Measurements from ENCODE around the gene TIRAP.
A peak's percentile ranks its signal among the peaks of the same experiment; 100 is the strongest.
"Not testable (repeated sequence)": the region's sequence is repeated elsewhere in the genome, so short reads cannot be mapped to it uniquely, and the experiment has no call there.

Gene TIRAP

GRCh38 chr11:126307706-126308105 lies 24.8 kb downstream of the TIRAP start:
- Histone ChIP-seq H3K36me3 (peaks cover 1% of the 10 kb centered on the region; the same call in 1 of the 2 replicates), H3K4me3 (ENCODE audit: low read depth, low read length) (no peak overlapping the region), H3K4me1 (no peaks in the 10 kb centered on the region), H3K9me3 (no peaks in the 10 kb centered on the region), H3K27me3 (no peaks in the 10 kb centered on the region)
- TF ChIP-seq, protein P1, sequence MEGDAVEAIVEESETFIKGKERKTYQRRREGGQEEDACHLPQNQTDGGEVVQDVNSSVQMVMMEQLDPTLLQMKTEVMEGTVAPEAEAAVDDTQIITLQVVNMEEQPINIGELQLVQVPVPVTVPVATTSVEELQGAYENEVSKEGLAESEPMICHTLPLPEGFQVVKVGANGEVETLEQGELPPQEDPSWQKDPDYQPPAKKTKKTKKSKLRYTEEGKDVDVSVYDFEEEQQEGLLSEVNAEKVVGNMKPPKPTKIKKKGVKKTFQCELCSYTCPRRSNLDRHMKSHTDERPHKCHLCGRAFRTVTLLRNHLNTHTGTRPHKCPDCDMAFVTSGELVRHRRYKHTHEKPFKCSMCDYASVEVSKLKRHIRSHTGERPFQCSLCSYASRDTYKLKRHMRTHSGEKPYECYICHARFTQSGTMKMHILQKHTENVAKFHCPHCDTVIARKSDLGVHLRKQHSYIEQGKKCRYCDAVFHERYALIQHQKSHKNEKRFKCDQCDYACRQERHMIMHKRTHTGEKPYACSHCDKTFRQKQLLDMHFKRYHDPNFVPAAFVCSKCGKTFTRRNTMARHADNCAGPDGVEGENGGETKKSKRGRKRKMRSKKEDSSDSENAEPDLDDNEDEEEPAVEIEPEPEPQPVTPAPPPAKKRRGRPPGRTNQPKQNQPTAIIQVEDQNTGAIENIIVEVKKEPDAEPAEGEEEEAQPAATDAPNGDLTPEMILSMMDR (IDR thresholded peaks at IDR 0.05; ENCODE audit: low read depth, low read length): peak; percentile 58
- DNase-seq: peak; percentile 60

- no peaks in the 10 kb centered on the region for H3K9me3 ChIP-seq
These were observed 25.4 kb downstream of the TIRAP start for GRCh38 chr11:126308271-126308671.

GRCh38 chr11:126308771-126309170 lies 25.9 kb downstream of the TIRAP start:
- H3K4me3 ChIP-seq (ENCODE audit: low read depth, low read length); H3K27me3 ChIP-seq; H3K9me3 ChIP-seq; DNase-seq; H3K4me1 ChIP-seq; H3K36me3 ChIP-seq: not testable (repeated sequence)

More at GRCh38 chr11:126308271-126308671, 25.4 kb downstream of the TIRAP start:
- no peaks in the 10 kb centered on the region for H3K27me3 ChIP-seq
- no peak overlapping the region for H3K4me3 ChIP-seq (ENCODE audit: low read depth, low read length)
- no peaks in the 10 kb centered on the region for H3K4me1 ChIP-seq
- TF ChIP-seq, protein P1 (IDR thresholded peaks at IDR 0.05; ENCODE audit: low read depth, low read length): no peak
- H3K36me3 ChIP-seq: no peaks in the 10 kb centered on the region
- DNase-seq: no peak

- no peaks in the 10 kb centered on the region for H3K4me1 ChIP-seq
- DNase-seq: peak; percentile 74
- H3K9me3 ChIP-seq: no peaks in the 10 kb centered on the region
- H3K36me3 ChIP-seq: peaks cover 3% of the 10 kb centered on the region; the same call in 1 of the 2 replicates
- H3K27me3 ChIP-seq: no peaks in the 10 kb centered on the region
- no peak overlapping the region for H3K4me3 ChIP-seq (ENCODE audit: low read depth, low read length)
- TF ChIP-seq, protein P1 (IDR thresholded peaks at IDR 0.05; ENCODE audit: low read depth, low read length): peak; percentile 77
These were observed 27.5 kb downstream of the TIRAP start for GRCh38 chr11:126310200-126310991.

GRCh38 chr11:126310992-126311310 lies 28.1 kb downstream of the TIRAP start:
- TF ChIP-seq, protein P1 (IDR thresholded peaks at IDR 0.05; ENCODE audit: low read depth, low read length): no peak
- Histone ChIP-seq H3K27me3 (no peaks in the 10 kb centered on the region), H3K36me3 (peaks cover 3% of the 10 kb centered on the region; the same call in 1 of the 2 replicates), H3K4me1 (no peaks in the 10 kb centered on the region), H3K4me3 (ENCODE audit: low read depth, low read length) (no peak overlapping the region), H3K9me3 (no peaks in the 10 kb centered on the region)
- DNase-seq: no peak

- Histone ChIP-seq H3K4me1 (no peaks in the 10 kb centered on the region), H3K36me3 (peaks cover 3% of the 10 kb centered on the region; the same call in 1 of the 2 replicates), H3K27me3 (no peaks in the 10 kb centered on the region), H3K4me3 (ENCODE audit: low read depth, low read length) (no peak overlapping the region), H3K9me3 (no peaks in the 10 kb centered on the region)
- DNase-seq: no peak
- TF ChIP-seq, protein P1 (IDR thresholded peaks at IDR 0.05; ENCODE audit: low read depth, low read length): no peak
These were observed 28.8 kb downstream of the TIRAP start for GRCh38 chr11:126311401-126312291.

All from BE2C (cell line).